Epidermal melanocyte (primary cell): ENCODE data around the gene LDB3.
"Not testable (repeated sequence)": the region's sequence is repeated elsewhere in the genome, so short reads cannot be mapped to it uniquely, and the experiment has no call there.

ENCODE experiments used
- DNase-seq: peaks from one replicate; pipeline ENCODE4 v3.0.0; 2011; ENCODE audit warnings: low spot score; ENCODE audit not compliant: insufficient read length

LDB3 gene, protein sequence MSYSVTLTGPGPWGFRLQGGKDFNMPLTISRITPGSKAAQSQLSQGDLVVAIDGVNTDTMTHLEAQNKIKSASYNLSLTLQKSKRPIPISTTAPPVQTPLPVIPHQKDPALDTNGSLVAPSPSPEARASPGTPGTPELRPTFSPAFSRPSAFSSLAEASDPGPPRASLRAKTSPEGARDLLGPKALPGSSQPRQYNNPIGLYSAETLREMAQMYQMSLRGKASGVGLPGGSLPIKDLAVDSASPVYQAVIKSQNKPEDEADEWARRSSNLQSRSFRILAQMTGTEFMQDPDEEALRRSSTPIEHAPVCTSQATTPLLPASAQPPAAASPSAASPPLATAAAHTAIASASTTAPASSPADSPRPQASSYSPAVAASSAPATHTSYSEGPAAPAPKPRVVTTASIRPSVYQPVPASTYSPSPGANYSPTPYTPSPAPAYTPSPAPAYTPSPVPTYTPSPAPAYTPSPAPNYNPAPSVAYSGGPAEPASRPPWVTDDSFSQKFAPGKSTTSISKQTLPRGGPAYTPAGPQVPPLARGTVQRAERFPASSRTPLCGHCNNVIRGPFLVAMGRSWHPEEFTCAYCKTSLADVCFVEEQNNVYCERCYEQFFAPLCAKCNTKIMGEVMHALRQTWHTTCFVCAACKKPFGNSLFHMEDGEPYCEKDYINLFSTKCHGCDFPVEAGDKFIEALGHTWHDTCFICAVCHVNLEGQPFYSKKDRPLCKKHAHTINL

GRCh38 chr10:86668297-86669165 lies at the start of gene LDB3:
Gene LDB3 (plus strand): TSS chr10:86668511. CDS start chr10:86668692, 181 bp downstream.
- no peak for DNase-seq

DNA sequence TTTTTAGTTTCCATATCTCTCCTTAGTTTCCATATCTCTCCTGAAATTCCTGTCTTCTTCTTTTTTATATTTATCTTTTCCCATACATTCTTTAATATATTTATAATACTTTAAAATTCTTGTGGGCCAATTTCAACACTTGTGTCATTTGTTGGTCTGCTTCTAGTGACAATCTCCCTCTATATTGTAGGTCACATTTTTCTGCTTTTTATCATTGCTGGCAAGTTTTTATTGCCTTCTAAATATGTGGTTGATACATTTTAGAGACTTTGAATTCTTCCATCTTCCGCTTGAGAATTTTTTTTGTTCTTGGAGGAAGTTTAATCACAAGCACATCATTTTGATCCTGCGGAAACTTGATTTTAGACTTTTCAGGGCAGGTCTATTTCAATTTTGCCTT lies 40.0 kb upstream of the LDB3 start:
- DNase-seq: no peak

GRCh38 chr10:86630079-86630478 lies 38.2 kb upstream of the LDB3 start:
- no peak for DNase-seq

GRCh38 chr10:86632009-86632800 lies 36.1 kb upstream of the LDB3 start:
- DNase-seq: no peak

GRCh38 chr10:86632951-86633350 lies 35.4 kb upstream of the LDB3 start:
- DNase-seq: no peak

DNA sequence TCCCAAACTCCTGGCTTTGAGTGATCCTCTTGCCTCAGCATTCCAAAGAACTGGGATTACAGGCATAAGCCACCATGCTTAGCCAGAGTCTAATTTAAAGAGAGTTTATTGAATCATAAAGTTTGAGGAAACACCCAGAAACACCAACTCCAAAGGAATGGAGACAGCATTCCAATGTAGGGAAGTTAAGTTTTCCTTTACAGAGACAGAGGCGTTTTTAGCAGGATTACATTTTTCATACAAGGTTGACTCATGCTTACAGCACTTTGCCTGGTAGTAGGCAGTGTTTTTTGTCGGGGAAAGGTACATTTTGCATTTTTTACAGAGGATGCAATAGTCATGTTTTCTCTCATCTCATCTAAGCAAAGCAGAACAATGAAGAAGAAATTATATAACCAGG lies 32.9 kb upstream of the LDB3 start:
- DNase-seq: no peak

DNA sequence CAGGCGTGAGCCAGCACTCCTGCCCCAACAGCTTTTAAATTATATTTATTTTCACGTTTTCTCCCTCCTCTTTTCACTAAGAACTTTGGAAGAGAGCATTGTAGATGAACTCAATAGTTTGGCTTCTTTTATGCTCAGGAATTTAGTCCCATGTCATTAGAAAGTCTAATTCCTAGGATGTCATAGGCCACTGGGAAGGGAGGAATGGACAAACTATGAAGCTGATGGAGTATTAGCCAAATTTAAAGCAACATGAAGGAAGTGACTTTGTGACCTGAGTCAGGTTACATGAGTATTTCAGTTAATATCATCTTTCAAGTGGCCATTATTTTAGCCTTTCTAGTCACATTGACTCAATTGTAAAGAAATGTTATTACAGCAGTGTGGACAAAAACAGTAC lies 32.0 kb upstream of the LDB3 start:
- no peak for DNase-seq

DNA sequence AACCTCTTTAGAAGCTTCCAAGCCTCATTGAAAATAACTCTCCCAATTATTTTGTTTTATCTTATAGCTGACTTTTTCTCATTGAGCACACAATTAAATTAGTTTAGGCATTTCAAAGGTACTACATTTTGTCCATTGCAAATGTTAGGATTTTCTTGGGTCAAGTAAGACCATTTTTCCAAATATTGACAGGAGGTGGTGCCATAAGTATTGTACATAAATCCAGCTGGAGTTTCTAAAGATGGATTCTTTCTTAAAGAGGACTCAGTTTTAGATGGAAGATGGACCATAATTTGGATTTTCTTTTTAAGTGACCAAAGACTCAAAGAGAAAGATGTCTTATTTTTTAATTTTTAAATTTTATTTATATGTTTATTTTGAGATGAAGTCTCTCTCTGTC lies 26.3 kb upstream of the LDB3 start:
- no peak for DNase-seq

DNA sequence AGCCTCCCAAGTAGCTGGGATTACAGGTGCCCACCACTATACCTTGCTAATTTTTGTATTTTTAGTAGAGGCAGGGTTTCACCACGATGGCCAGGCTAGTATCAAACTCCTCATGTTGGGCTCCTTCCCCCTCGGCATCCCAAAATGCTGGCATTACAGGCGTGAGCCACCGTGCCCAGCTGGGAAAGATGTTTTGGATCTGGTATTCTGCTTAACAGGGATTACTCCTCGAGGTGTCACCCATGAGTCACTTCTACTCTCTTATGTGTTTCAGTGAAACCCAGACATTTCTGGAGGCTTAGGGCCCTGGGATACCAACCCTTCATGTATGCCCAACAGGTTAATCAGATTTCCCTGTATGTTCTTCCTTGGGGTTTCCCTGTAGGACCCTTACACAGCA lies 25.8 kb upstream of the LDB3 start:
- no peak for DNase-seq

- DNase-seq: no peak
Observed at GRCh38 chr10:86644152-86644793, 24.0 kb upstream of the LDB3 start.

- no peak for DNase-seq
Observed at GRCh38 chr10:86644794-86645445, 23.4 kb upstream of the LDB3 start.

GRCh38 chr10:86645621-86646165 lies 22.6 kb upstream of the LDB3 start:
- not testable (repeated sequence) for DNase-seq

DNA sequence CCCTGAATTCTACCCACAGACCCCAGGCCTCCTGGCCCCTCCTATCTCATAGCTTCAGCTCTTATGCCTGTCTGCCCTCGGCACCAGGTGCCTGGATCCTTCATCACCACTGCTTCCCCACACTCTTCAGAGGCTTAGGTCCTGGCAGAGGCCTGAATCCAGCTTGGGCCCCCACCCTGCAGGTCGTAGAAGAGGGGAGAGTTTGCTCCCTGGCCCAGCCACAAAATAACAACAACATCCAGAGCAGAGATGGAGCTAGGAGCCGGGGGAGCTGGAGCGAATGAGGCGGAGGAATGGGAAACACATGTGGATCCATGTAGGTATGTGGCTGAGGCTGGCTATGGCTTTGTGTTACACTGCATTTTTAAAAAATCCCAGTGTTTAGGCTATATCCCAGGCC lies 21.8 kb upstream of the LDB3 start:
- no peak for DNase-seq

- no peak for DNase-seq
Observed at GRCh38 chr10:86646933-86647332, 21.4 kb upstream of the LDB3 start.

DNA sequence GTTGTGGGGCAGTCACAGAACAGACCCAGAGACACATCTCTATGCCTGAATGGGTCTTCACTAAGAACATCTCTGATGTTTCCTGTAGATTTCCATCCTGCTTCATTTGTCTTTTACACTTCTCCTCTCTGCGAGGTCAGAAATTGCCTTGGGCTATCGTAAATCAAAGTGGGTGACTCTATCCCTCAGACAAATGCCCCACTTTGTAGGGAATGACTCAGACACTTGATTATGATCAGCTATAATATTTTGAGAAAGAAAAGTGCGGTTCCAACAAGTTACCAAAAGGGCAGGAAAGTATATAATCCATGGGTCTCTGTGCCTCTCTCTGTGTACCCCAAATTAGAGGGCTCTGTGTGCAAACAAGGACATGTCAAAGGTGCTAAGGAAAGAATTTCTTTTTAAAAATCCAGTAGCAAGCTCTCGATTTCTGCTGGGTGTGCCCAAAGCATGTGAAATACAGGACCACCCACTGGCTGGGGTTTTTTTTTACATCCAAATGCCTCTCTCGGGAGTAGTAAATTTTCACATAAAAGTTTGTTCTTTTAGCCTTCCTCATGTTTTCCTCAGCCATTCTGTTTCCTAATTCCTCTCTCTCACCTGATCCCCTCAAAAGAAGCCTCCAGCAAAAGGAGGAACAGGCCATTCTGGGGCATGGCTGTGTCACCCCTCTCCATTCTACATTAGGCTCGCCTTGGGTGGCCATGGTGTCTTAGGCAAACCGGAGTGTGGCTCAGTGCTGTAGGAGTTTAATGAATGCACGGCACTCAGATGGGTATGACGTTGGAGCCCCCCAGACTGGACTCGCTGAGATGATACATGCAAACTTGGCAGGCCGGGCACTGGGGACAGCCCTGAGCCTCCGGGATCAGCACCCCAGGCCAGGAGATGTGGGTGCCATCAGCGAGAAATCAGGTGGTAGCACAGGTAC lies 20.3 kb upstream of the LDB3 start:
- peak; percentile 61 for DNase-seq

GRCh38 chr10:86648704-86649427 lies 19.4 kb upstream of the LDB3 start:
- DNase-seq: peak; percentile 60

GRCh38 chr10:86649471-86650150 lies 18.7 kb upstream of the LDB3 start:
- DNase-seq: no peak
